ENCODE data around the gene CCL13.
"Not testable (repeated sequence)": the region's sequence is repeated elsewhere in the genome, so short reads cannot be mapped to it uniquely, and the experiment has no call there.

The CCL13 gene

DNA sequence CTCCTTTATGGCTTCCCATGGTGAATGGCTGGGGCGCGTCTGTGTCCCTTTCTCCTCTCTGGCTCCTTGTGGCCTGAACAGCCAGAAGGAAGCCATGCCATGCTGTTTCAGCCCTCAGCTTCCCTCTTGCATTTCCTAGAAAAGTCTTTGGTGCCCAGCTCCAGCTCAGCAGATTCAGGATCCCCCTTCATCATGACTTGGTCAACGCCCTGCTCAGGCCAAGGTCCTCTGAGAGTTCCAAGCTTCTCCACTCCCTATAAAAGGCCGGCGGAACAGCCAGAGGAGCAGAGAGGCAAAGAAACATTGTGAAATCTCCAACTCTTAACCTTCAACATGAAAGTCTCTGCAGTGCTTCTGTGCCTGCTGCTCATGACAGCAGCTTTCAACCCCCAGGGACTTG is at the start of gene CCL13:
Gene CCL13 (plus strand): TSS at position 287 of the 400 bp plus-strand sequence. CDS start 47 bp downstream, at position 334.
- DNase-seq (ENCODE audit: low read depth, low spot score) = no peak
- H3K27ac ChIP-seq = no peak within 1 kb of the TSS

DNA sequence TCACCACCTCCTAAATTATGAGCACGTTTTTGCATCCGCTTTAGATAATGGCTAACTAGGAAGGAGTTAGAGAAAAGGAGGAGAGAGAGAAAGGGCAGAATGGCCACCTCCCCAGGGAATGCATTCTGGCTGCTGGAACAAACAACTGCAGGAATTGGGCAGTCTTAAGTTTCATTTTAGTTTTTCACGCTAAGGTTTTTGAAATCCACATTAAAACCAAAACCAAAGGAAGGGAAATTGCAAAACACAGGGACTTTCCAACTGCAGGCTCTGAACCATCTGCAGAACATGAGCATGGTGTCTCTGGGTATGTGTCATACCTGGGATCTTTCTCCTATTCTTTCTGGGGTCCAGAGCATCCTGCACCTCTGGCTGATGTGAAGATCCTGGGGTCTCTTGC is 49.2 kb upstream of the CCL13 start:
- DNase-seq (ENCODE audit: low read depth, low spot score) = no peak
- no peak overlapping the region for H3K27ac ChIP-seq

DNA sequence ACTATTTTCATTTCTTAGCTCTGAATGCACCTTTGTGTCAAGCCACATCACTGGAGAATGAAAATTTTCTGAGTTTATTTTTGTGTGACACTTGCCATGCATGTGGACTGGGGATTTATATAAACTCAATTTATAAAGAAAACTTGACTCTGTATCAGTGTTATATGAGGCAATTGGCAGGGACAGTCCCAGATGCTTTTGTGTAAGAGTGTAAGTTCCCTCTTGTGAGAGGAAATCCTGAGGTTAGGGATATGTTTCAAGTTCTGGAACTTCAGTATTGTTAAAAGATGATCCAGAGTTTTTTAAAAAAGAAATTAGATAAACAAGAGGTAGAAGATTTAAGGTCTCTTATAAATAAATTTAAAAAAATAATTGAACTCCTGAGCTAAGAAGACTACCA is 47.9 kb upstream of the CCL13 start:
- H3K27ac ChIP-seq = no peak overlapping the region
- no peak for DNase-seq (ENCODE audit: low read depth, low spot score)

DNA sequence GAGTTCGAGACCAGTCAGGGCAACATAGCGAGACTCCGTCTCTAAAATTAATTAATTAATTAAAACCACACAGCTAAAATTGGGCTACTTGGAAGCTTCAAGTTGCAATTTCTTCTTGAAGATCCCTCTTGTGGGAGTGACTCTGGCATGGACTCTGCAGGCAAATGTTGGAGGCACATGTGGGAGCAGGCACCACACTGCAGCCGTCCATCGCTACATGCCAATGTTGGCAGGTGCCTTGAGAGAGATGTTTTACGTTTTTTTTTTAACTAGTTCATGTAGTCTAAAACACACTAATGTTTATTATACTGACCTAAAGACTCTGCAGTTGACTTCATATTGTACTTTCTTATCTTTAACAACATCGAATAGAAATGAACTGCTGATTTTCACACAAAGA is 45.0 kb upstream of the CCL13 start:
- DNase-seq (ENCODE audit: low read depth, low spot score) = no peak
- H3K27ac ChIP-seq = no peak overlapping the region

DNA sequence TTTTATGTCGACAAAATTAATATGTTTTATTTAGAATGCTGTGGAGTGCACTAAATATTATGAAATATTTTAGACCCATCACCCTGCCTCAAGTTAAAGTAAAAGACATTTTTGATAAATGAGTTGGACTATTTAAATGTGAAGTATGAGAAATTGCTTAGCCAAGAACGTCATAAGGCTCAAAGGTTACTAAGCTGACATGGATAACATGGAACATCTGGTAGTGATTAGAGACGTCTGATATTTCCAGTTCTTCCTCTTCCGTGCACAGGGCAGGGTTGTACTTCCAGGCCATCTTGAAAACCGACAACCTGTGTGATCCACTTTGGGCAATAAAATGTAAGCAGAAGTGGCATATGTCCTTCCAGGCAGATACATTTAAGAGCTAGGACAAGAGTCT is 44.2 kb upstream of the CCL13 start:
- no peak for DNase-seq (ENCODE audit: low read depth, low spot score)
- H3K27ac ChIP-seq = no peak overlapping the region

DNA sequence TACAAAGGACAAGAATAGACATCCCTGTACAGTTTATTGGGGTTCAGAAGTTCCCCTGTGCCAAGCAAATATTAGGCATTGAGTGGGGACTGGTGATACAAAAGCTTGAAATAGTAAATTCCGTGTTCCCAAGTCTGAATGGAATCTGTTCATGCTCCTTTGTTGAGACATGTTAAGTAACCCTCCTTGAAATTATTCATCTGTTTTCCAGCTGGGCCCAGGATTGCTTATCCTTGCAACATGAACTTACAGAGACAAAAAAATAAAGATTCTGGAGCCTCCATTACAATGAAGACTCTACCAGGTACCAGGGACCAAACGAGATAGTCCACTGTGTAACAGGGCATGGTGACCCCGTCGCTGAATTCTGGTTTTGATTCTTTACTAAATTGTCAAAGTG is 43.1 kb upstream of the CCL13 start:
- DNase-seq (ENCODE audit: low read depth, low spot score) = no peak
- H3K27ac ChIP-seq = no peak overlapping the region

DNA sequence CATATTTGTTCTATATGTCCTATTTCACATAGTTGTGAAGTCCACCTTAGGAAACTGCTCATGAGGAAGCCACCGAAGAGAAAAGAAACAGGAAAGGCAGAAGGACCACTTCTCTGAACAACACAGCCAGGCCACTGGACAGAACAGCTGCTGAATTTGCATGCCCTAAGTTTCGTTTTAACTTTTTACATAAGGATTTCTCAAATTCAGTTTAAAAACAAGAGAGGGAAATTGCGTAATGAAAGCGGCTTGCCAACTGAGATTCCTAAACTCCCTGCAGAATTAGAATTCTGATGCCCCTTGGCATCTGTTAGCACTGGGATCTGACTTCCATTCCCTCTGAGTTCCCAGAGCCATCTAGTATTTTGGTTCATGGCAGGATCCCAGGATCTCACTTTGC is 42.0 kb upstream of the CCL13 start:
- H3K27ac ChIP-seq = no peak overlapping the region
- no peak for DNase-seq (ENCODE audit: low read depth, low spot score)

DNA sequence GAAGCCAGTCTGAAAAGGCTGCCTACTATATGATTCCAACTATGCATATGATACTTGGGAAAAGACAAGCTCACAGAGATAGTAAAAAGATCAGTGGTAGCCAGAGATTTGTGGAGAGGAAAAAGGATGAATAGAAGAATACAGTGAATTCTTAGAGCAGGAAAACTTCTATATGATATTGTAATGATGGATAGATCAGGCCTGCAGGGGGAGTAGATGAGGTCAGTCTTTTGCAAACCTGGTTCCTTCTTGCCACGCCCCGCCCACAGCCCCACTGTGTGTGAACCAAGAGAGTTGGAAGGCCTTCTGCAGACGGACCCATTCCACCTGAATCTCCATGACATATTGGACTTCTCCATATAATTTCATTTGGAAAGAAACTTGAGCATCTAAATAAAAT is 37.8 kb upstream of the CCL13 start:
- DNase-seq (ENCODE audit: low read depth, low spot score) = no peak
- no peak overlapping the region for H3K27ac ChIP-seq

DNA sequence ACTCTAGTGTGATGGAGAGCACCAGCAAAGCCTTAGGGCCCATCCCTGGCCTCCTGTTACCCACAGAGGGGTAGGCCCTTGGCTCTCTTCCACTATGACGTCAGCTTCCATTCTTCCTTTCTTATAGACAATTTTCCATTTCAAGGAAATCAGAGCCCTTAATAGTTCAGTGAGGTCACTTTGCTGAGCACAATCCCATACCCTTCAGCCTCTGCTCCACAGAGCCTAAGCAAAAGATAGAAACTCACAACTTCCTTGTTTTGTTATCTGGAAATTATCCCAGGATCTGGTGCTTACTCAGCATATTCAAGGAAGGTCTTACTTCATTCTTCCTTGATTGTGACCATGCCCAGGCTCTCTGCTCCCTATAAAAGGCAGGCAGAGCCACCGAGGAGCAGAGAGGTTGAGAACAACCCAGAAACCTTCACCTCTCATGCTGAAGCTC is 37.2 kb upstream of the CCL13 start, which contains the start of gene CCL8:
Gene CCL8 (plus strand): TSS at position 397 of the 445 bp plus-strand sequence. CDS start 67 bp downstream, outside the sequence.
- H3K27ac ChIP-seq = no peak within 1 kb of the TSS
- DNase-seq (ENCODE audit: low read depth, low spot score) = no peak

DNA sequence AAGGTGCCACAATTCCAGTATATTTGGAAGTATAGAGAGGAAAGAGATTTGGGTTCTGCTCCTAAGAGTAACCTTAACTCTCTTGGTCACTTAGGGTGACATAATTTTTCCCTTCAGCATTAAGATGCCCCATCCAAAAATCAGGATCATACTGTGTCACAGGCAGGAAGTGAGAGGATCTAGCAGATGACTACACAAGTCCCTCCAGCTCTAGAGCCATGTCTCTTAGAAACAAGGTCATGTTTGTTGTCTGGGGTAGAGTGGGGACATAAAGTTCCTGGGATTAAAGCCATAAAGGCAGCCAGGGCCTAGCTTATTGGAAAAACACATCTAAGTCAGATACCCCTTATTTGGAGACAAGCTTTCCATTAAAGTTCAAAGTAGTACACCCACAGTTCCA is 34.3 kb upstream of the CCL13 start:
- no peak for DNase-seq (ENCODE audit: low read depth, low spot score)
- no peak overlapping the region for H3K27ac ChIP-seq

DNA sequence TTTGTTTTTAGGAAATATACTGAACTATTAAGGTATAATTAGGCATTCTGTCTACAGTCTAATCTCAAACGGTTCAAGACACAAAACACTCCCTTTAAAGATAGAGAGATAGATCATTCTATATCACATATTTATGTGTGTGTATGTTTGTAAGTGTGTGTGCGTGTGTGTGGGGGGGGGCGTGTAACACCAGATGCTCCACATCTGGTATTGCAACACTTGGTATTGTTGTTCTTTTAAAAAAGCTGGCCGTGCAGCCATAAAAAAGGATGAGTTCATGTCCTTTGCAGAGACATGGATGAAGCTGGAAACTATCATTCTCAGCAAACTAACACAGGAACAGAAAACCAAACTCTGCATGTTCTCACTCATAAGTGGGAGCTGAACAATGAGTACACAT is 28.7 kb upstream of the CCL13 start:
- DNase-seq (ENCODE audit: low read depth, low spot score); H3K27ac ChIP-seq: not testable (repeated sequence)

DNA sequence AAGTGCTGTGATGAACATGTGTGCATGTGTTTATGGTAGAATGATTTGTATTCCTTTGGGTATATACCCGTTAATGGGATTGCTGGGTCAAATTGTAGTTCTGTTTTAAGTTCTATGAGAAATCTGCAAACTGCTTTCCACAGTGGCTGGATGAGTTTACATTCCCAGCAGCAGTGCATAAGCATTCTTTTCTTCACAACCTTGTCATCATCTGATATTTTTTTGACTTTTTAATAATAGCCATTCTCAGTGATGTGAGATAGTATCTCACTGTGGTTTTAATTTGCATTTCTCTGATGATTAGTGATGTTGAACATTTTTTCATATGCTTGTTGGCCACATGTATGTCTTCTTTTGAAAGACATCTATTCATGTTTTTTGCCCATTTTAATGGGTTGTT is 18.6 kb upstream of the CCL13 start:
- no peak for DNase-seq (ENCODE audit: low read depth, low spot score)
- H3K27ac ChIP-seq = no peak overlapping the region

DNA sequence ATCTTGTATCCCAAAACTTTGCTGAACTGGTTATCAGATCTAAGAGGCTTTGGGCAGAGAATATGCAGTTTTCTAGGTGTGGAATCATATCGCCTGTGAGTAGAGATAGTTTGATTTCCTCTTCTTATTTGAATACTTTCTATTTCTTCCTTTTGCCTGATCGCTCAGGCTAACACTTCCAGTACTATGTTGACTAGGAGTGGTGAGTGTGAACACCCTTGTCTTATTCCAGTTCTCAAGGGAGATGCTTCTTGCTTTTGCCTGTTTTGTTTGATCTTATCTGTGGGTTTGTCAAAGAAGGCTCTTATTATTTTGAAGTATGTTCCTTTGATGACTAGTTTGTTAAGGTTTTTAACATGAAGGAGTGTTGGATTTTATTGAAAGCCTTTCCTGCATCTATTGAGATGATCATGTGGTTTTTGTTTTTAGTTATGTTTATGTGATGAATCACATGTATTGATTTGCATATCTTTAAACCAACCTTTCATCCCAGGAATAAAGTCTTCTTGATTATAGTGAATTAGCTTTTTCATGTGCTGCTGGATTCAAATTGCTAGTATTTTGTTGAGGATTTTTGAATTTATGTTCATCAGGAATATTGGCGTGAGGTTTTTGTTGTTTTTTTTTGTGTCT is 17.0 kb upstream of the CCL13 start:
- DNase-seq (ENCODE audit: low read depth, low spot score) = no peak
- H3K27ac ChIP-seq = no peak overlapping the region

DNA sequence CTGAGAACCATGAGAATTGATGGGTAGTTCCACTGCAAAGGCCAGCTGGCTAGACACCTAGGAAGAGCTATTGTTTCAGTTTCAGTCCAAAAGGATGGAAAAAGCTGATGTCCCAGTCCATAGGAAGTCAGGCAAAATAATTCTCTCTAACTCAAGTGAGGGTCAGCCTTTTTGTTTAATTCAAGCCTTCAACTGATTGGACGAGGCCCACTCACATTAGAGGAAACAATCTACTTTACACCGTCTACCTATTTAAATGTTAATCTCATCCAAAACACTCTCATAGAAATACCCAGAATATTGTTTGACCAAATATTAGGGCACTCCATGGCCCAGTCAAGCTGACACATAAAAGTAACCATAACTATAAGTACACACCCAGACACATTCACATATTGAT is 14.4 kb upstream of the CCL13 start:
- no peak for DNase-seq (ENCODE audit: low read depth, low spot score)

DNA sequence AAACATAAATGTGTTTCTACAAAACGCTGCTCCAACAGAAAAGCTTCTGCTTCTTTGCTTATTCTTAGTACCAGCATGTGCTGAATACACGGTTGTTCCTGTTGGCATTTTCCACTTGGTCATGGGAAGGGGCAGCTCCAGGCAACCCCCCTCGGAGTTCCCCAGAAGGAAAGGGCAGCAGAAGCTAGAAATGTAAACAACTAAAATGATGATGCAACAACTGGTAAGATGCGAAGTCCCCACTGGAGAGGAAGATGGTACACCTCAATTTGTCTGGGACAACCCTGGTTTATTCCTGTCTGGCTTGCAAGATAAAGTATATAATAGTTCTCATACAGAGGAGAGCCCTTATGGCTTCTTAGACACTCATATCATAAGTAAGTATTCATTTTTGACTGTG is 9.2 kb upstream of the CCL13 start:
- DNase-seq (ENCODE audit: low read depth, low spot score) = no peak
- no peak overlapping the region for H3K27ac ChIP-seq

More for the DNA sequence above, 14.4 kb upstream of the CCL13 start:
- H3K27ac ChIP-seq = no peak overlapping the region

DNA sequence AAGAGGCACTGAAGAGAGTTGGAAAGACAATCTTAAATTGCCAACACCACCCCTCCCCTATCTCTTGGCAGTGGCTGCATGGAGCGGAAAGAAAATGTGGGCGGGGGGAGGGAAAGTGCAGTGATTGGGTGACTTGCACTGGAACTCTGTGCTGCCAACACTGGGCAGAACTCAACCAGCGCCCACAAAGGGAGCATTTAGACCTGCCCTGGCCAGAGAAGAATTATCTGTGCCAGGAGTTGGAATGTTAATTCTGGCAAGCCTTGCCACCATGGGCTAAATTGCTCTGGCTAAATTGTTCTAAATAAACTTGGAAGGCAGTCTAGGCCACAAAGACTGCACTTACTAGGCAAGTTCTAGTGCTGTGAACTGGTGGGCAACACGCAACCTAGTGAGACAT is 6.5 kb upstream of the CCL13 start:
- no peak overlapping the region for H3K27ac ChIP-seq
- no peak for DNase-seq (ENCODE audit: low read depth, low spot score)

DNA sequence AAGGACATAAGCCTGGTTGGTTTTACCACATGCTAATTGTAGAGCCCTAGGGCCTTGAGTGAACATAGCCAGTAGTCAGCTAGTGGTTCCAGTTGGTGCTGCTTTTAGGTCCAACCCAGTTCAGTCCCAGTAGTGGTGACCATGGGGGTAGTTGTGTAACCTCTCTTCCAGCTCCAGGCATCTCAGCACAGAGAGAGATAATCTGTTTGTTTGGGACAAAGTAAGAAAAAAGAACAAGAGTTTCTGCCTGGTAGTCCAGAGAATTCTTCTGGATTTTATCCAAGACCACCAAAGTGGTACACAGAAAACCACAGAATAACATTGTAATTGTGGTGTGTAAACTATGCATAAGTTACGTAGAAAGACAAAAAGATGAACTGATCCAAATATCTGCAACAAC is 5.2 kb upstream of the CCL13 start:
- no peak for DNase-seq (ENCODE audit: low read depth, low spot score)
- H3K27ac ChIP-seq = no peak overlapping the region

DNA sequence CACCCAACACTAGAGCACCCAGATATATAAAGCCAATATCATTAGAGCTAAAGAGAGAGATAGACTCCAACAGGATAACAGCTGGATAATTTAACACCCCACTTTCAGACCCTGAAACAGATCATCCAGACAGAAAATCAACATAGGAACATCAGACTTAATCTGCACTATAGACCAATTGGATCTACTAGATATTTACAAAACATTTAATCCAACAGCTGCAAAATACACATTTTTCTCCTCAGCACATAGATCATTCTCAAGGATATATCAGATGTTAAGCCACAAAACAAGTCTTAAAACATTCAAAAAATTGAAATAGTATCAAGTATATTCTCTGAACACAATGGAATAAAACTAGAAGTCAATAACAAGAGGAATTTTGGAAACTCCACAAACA is 4.1 kb upstream of the CCL13 start:
- H3K27ac ChIP-seq = no peak overlapping the region
- DNase-seq (ENCODE audit: low read depth, low spot score) = no peak

DNA sequence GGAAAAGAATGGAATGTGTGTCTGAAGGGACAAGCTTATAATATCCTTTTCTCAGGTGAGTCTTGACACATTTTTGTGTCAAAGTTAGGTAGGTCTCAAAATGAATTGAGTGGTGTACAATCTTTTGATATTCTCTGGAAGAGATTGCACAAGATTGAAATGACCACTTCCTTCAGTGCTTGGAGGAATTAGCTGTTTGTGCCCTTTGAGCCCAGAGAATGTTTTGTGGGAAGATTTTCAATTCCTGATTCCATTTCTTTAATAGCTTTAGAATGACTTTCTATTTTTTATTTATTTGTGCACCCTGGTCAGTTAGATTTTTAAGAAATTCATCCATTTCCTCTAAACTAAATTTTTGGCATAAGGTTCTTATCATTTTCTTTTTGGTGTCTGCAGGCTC is 1.6 kb upstream of the CCL13 start:
- H3K27ac ChIP-seq = no peak overlapping the region
- DNase-seq (ENCODE audit: low read depth, low spot score) = no peak

DNA sequence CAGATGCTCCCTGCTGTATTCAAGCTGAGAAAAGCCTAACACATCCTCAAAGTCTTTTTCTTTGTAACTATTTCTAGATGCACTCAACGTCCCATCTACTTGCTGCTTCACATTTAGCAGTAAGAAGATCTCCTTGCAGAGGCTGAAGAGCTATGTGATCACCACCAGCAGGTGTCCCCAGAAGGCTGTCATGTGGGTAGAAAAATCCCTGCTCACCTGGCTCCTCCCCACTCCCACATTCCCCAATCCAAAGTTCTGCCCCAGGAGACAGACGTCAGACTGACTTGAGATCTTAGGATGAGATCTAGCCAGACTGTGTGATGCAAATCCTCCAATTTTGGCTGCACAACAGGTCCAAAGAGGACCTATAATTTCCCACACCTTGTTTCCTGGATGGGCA is 1.1 kb downstream of the CCL13 start:
- DNase-seq (ENCODE audit: low read depth, low spot score) = no peak
- no peak overlapping the region for H3K27ac ChIP-seq

DNA sequence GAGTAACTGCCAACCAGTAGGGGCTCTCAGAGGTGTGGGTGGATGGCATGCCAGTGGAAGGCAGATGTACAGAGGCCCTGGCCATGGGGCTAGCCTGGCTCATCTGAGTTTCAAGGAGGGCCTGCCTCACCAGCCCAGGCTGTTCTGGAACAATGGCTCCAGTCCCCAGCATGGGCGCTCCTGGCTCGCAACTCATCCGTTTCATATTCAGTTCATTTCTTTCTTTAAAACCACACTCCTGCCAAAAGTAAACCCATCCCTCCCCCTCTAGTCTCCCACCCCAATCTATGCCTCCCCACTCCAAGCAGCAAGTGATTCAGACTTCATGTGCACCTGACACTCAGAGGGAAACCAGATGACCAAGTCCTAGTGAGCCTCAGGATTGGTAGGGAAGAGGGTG is 2.4 kb downstream of the CCL13 start:
- no peak overlapping the region for H3K27ac ChIP-seq
- DNase-seq (ENCODE audit: low read depth, low spot score) = no peak

DNA sequence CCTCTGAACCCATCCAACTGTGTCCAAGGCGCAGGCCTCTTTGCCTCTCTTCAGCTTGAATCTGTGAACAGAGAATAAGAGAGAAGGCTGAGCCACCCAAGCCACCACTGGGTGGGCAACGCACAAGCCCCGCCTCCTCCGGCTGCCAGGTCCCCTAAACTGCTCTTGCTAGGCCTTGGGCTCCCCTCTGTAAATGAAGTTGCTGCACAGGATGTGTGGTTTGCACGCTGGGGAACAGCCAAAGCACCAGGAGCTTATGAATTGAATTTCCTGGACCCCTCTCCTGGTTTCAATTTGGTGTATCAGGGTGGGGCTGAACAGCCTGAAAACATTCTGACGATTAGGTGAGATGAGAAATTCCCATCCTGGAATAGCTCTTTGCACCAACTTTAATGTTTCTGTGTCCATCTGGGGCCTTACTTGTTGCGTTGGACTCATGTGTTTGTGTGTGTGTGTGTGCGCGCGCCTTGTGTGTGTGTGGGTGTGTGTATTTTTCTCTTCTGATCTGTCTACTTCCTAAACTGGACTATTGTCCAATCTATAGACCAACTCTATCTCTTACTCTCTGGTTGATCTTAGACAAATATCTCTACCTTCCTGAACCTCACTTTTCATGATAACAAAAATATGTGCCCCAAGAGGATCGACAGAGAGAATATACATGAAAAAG is 4.5 kb downstream of the CCL13 start:
- no peak for DNase-seq (ENCODE audit: low read depth, low spot score)
- no peak overlapping the region for H3K27ac ChIP-seq

Measured in epithelial cell of prostate (primary cell).